NK-92 (cell line): ENCODE data around the gene UBE2J2.
"Not testable (repeated sequence)": the region's sequence is repeated elsewhere in the genome, so short reads cannot be mapped to it uniquely, and the experiment has no call there.

Experiments used
- DNase-seq: peaks from one replicate; lab custom pipeline; 2025; ENCODE audit not compliant: unreplicated experiment; lab: John Stamatoyannopoulos, UW

Gene UBE2J2

GRCh38 chr1:1256956-1257871, 16.4 kb downstream of the UBE2J2 start:
- no peak for DNase-seq

DNA sequence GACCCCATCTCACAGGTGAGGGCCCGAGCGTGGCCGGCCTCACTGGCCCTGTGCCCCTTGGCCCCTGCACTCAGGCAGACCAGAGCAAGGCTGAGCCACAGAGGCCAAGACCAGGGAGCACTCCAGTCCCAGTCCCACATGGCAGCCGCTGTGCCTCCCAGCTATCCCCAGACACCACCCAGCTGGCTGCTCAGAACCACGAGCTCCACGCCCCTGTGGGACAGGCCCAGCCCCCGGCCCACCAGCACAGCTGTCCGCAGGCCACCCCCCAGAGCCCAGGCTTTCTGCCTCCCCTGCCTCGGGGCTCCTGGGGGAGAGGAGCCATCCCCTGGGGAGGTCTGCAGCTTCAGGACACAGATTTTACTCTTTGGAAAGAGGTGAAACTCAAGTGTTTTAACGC, 18.0 kb downstream of the UBE2J2 start:
- no peak for DNase-seq

- no peak for DNase-seq
Observed at GRCh38 chr1:1255078-1255477, 18.6 kb downstream of the UBE2J2 start.

- DNase-seq = no peak
Observed at GRCh38 chr1:1254667-1254998, 19.0 kb downstream of the UBE2J2 start.

DNA sequence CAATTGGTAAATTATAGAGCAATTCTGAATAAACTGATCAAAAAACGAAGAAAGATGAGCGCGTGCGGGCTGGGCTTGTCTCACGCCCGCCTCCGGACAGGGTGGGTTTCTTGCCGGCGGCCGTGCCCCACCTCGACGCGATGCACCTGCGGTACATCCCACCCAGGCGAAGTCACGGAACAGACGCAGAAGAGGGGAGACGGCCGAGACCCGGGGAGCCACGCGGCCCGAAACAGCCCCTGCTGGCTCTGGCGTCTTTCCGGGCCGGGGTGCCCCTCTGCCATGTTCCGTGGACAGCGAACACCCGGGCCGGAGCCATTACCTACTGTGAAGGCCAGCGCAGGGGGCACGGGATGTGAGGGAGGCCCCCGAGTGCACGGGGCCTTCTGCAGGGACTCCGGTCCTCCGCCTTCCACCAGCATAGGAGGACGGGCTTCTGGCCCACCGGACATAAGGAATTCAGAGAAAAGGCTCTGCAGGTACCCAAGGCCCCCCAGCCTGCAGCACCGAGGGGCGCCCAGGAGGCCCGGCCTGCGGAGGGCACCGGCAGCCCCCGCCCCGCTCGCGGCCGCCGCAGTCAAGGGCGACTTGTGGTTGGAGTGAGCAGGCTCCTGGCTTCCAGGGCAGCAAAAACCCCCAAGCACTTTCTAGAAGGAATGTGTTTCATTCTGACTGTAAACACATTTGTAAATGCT, 19.5 kb downstream of the UBE2J2 start:
- no peak for DNase-seq

- DNase-seq = no peak
Observed at GRCh38 chr1:1253314-1253713, 20.3 kb downstream of the UBE2J2 start.

DNA sequence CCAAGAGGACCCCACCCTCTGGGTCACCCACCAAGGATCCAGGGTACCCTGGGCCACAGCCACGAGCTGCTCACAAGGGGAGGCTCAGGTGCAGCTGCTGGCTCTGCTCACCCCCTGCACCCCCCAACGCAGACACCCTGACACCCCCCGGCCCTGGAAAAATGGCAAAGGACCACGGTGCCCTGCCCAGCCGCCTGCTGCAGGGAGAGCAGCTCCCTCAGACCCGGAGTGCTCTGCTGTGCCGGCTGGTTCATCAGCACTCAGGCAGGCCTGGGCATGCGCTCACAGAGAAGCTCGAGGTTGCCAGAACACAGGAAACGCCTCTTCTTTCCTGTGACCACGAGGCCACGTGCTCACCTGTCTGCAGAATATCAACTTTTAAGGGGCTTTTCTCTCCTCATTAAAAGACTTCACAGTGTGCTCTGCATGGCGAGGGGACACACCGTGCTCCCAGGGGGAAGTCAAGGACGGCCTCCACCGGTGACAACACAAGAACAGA, 22.8 kb downstream of the UBE2J2 start:
- DNase-seq = no peak

- not testable (repeated sequence) for DNase-seq
Observed at GRCh38 chr1:1248009-1248913, 25.4 kb downstream of the UBE2J2 start.

- no peak for DNase-seq
Observed at GRCh38 chr1:1247341-1247913, 26.2 kb downstream of the UBE2J2 start.

DNA sequence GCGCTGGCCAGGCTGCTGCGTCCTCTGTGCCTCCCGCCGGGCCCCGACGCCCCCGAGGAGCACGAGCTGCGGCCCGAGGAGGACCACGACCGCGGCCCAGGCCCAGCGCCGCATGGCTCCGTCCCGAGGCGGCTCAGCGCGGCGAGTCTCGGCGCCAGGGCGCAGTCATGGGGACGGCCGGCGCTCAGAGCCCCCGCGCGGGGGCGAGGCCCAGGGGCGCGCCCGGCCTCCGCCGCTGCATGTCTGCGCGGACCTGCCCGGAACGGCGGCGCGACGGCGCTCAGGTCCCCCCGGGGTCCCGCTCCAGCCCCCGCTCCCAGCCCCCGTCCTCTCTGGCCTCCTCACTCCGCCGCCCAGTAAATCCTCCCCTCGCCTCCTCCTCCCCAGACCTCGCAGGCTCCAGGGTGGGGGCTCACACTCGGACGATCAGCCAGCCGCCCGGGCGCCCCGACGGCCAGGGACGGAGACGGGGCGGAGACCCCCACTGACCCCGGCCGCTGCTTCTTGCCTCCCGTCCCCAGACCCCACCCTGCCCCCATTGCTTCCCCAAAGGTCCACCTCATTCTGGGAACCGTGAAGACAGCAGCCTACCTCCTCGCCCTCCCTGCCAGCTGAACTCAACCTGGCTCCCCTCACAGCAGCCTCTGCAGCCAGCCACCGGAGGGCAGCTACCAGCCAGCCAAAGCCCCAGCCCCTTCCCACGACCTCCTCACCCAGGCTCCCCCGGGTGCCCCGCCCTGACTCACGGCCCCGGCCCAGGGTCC, 26.9 kb downstream of the UBE2J2 start, which contains the start of gene C1QTNF12:
TSS of gene C1QTNF12 (minus strand) at position 146 of the 764 bp plus-strand sequence. CDS start at position 114, 32 bp downstream.
- DNase-seq = no peak

DNA sequence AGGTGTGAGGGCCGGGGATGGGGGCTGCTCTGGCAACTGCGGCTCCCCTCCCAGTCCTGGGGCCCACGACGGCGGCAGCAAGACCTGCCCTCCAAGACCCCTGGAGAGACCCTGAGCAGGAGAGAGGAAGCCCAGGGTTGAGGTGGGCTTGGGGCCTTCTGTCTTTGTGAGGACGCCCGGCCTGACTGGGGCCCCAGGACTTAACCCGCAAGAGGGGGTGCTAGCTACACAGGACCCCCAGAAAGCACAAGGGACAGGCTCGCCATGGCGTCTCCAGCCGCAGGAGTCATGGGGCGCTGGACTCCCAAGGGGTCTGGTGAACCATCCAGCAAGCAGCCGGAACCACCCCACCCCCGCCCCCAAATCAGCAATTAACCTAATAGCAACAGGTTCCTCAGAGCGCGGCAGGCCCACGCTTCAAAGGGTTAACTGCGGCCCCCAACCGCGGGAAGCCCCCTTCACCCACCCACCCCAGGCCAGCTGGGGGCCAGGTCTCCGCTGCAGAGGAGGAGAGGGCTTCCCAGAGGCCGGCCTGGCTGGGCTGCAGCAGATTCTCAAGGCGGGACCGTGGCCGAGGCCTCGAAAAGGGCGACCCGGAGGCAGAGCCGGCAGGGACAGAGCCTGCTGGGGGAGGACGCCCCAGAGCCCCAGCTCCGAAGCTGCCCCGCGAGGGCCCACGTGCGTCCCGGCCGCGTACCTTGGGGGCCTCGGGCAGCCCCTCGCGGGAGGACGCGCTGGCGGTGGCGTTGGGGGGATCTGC, 27.7 kb downstream of the UBE2J2 start:
- DNase-seq = no peak

GRCh38 chr1:1245178-1245816, 28.4 kb downstream of the UBE2J2 start:
- DNase-seq = no peak

- DNase-seq = no peak
Observed at GRCh38 chr1:1244192-1244811, 29.4 kb downstream of the UBE2J2 start.

- DNase-seq = no peak
Observed at GRCh38 chr1:1243807-1244191, 29.9 kb downstream of the UBE2J2 start.

GRCh38 chr1:1243266-1243660, 30.4 kb downstream of the UBE2J2 start:
- DNase-seq = no peak

DNA sequence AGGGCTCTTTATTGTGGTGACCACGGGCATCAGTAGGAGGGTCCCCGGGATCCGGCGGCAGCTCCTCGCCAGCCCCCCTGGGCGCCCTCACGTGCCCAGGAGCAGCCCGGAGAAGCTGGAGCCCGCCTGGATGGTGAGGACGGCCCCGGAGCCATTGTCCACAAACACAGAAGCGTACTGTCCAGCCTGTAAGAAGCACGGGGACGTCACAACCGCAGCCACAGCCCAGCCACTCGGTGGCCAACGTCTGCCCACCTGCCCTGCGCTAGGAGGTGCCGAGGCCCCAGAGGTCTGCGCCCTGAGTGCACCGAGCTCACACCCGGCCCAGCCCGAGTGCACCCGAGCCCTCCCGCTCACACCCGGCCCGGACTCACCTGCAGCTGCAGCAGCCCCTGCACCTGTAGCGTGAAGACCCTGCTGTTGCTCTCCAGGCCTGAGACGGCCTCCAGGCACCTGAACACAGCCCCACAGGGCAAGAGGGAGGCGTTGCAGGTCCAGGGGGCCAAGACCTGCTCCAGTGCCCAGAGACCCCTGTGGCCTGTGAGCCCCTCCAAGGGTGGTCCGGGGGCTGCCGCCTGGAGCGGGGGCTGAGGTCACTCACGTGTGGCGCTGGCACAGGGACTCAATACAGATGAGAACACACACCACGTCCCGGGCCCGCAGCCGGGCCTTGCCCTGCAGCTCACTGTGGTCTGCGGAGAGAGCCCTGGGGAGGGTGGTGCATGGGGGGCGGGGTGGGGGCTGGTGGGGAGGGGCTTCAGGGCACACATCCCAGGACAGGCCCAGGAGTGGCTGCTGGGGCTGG, 31.0 kb downstream of the UBE2J2 start:
- DNase-seq = no peak

DNA sequence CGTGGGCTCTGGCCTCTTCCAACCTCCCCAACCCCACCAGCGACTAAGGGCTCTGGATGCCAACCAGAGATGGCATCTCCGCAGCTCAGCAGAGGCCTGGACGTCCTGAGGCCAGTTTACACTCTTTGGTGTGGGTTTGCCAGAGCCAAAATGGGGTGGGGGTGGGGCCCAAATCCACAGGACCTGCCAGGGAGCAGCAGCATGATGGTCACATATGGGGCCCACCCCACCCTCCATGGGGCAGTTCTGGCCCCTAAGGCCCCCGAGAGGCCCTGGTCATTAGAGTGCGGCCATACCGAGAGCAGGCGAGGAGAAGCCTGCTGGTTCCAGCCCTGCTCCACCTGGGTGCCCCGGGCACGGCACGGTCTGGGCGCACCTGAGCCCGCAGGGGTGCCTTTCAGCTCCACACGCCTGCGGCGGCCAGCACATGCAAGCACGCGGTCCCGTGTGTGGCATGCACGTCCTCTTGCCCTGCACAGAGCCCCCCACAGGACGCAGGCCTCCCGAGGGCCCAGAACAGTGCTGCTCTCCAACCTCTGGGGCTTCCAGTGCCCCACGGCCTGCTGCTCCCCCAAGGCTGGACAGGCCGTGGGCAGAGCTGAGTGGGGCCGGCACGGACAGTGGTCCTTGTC, 31.9 kb downstream of the UBE2J2 start:
- no peak for DNase-seq
